ENCODE data around the gene EBNA1BP2.

The EBNA1BP2 gene

DNA sequence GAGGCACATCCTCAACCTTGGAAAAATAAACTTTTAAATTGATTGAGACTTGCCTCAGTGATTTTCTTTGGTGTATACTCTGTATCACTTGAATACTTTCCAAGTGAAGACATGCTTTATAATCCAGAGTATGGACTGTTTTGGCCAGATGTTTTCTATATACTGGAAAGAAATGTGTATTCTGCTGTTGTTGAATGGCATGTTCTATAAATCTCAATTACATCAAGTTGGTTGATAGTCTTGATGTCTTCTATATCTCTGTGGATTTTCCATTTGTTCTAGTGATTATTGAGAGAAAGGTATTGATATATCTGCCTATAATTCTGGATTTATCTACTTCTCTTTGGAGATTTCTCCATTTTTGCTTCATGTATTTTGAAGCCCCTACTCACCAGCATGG, 37.5 kb downstream of the EBNA1BP2 start:
- Histone ChIP-seq H2BK12ac (ENCODE audit: low read length in 2 of 2) (no peak overlapping the region), H2BK15ac (ENCODE audit: low read depth, poor library complexity, severe bottlenecking) (no peak overlapping the region), H3K27me3 (ENCODE audit: control insufficient read depth in 1 of 2, insufficient read depth in 1 of 2, low read length in 2 of 2) (peaks cover 12 to 36% of the 10 kb centered on the region in 2 experiments), H3K79me1 (replicated peaks; ENCODE audit: low read length, poor library complexity, severe bottlenecking) (no peaks in the 10 kb centered on the region), H2AFZ (ENCODE audit: low read depth, low read length) (no peak overlapping the region), H3K4me1 (ENCODE audit: control insufficient read depth, insufficient read depth, low read depth, low read length) (no peaks in the 10 kb centered on the region), H3K18ac (ENCODE audit: low read depth in 1 of 2, low read length in 2 of 2) (no peak overlapping the region), H2AK5ac (ENCODE audit: low read length, severe bottlenecking) (no peak overlapping the region), H3K4me3 (ENCODE audit: insufficient read depth in 1 of 2, low read depth in 1 of 2, low read length in 2 of 2) (no peak overlapping the region), H3K23ac (ENCODE audit: low read length in 2 of 2) (no peak overlapping the region), H3K9ac (ENCODE audit: low read length) (no peak overlapping the region), H4K91ac (ENCODE audit: low read length) (no peak overlapping the region), H3K9me3 (ENCODE audit: control insufficient read depth, low read length) (no peaks in the 10 kb centered on the region), H3K27ac (ENCODE audit: low read length, poor library complexity, severe bottlenecking) (no peak overlapping the region), H2BK120ac (ENCODE audit: low read depth, low read length) (no peak overlapping the region), H3K4ac (ENCODE audit: low read depth in 1 of 2, low read length in 2 of 2) (no peak overlapping the region), H3K14ac (ENCODE audit: low read length in 2 of 2) (no peak overlapping the region), H4K8ac (ENCODE audit: low read length) (no peak overlapping the region), H2BK5ac (ENCODE audit: low read depth, low read length, poor library complexity, severe bottlenecking) (no peak overlapping the region), H3K4me2 (ENCODE audit: low read length, poor library complexity, severe bottlenecking) (no peak overlapping the region), H3K36me3 (ENCODE audit: control insufficient read depth in 1 of 2, insufficient read depth in 2 of 2, low read depth in 1 of 2, low read length in 2 of 2) (no peaks in the 10 kb centered on the region)
- no peak for DNase-seq

DNA sequence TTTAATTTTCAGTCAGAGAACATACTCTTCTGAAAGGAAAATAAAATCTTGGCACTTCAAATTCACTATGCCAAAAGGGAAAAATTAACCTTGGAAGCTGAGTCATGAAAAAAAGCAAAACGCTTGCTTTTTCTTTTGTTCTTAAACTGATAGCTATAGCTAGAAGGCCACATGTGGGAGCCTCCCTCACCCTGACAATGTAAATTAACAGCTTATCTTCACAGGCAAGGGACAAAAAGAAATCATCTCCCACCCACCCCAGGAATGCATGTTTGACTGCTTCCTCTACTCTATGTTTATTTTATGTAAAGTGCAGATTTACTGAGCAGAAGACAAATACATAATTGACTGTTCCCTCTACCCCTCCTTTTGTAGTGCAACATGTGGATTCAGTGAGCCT, 38.0 kb downstream of the EBNA1BP2 start:
- Histone ChIP-seq H2BK12ac (ENCODE audit: low read length in 2 of 2) (no peak overlapping the region), H4K91ac (ENCODE audit: low read length) (no peak overlapping the region), H3K36me3 (ENCODE audit: control insufficient read depth in 1 of 2, insufficient read depth in 2 of 2, low read depth in 1 of 2, low read length in 2 of 2) (no peaks in the 10 kb centered on the region), H3K4me2 (ENCODE audit: low read length, poor library complexity, severe bottlenecking) (no peak overlapping the region), H2BK120ac (ENCODE audit: low read depth, low read length) (no peak overlapping the region), H3K79me1 (replicated peaks; ENCODE audit: low read length, poor library complexity, severe bottlenecking) (no peaks in the 10 kb centered on the region), H2AK5ac (ENCODE audit: low read length, severe bottlenecking) (no peak overlapping the region), H3K4ac (ENCODE audit: low read depth in 1 of 2, low read length in 2 of 2) (no peak overlapping the region), H3K9ac (ENCODE audit: low read length) (no peak overlapping the region), H2BK5ac (ENCODE audit: low read depth, low read length, poor library complexity, severe bottlenecking) (no peak overlapping the region), H3K27me3 (ENCODE audit: control insufficient read depth in 1 of 2, insufficient read depth in 1 of 2, low read length in 2 of 2) (peaks cover 12 to 36% of the 10 kb centered on the region in 2 experiments), H2AFZ (ENCODE audit: low read depth, low read length) (no peak overlapping the region), H3K4me3 (ENCODE audit: insufficient read depth in 1 of 2, low read depth in 1 of 2, low read length in 2 of 2) (no peak overlapping the region), H3K18ac (ENCODE audit: low read depth in 1 of 2, low read length in 2 of 2) (no peak overlapping the region), H3K4me1 (ENCODE audit: control insufficient read depth, insufficient read depth, low read depth, low read length) (no peaks in the 10 kb centered on the region), H4K8ac (ENCODE audit: low read length) (no peak overlapping the region), H3K14ac (ENCODE audit: low read length in 2 of 2) (no peak overlapping the region), H3K27ac (ENCODE audit: low read length, poor library complexity, severe bottlenecking) (no peak overlapping the region), H3K9me3 (ENCODE audit: control insufficient read depth, low read length) (no peaks in the 10 kb centered on the region), H2BK15ac (ENCODE audit: low read depth, poor library complexity, severe bottlenecking) (no peak overlapping the region), H3K23ac (ENCODE audit: low read length in 2 of 2) (no peak overlapping the region)
- 61% methylated on average over 1 of the region's 1 CpG for WGBS
- no peak for DNase-seq

DNA sequence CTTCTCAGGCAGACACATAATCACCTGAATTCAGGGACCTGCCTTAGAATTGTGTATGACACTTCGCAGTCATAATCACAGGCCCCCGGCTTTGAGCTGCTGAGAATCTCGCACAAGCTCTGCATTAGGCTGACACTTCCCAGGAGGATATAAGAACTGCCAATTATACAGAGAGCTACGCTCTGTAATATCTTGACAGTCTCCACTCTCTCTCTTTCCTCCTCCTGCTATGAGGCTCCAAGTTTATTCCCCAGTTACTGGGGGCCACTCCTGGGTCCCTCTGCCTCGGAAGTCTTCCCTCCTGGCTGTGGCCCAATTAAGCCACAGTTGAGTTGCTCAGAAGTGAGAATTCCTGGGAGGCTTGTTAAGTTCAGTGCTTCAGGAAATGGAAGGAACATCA, 42.7 kb downstream of the EBNA1BP2 start:
- H3K4ac ChIP-seq (ENCODE audit: low read depth in 1 of 2, low read length in 2 of 2) = no peak overlapping the region
- H3K27me3 ChIP-seq (ENCODE audit: control insufficient read depth in 1 of 2, insufficient read depth in 1 of 2, low read length in 2 of 2) = peaks cover 12 to 30% of the 10 kb centered on the region in 2 experiments
- no peak overlapping the region for H4K8ac ChIP-seq (ENCODE audit: low read length)
- DNase-seq = no peak
- H4K91ac ChIP-seq (ENCODE audit: low read length) = no peak overlapping the region
- H3K9ac ChIP-seq (ENCODE audit: low read length) = no peak overlapping the region
- H2BK120ac ChIP-seq (ENCODE audit: low read depth, low read length) = no peak overlapping the region
- H2AFZ ChIP-seq (ENCODE audit: low read depth, low read length) = no peak overlapping the region
- no peaks in the 10 kb centered on the region for H3K36me3 ChIP-seq (ENCODE audit: control insufficient read depth in 1 of 2, insufficient read depth in 2 of 2, low read depth in 1 of 2, low read length in 2 of 2)
- no peak overlapping the region for H2BK5ac ChIP-seq (ENCODE audit: low read depth, low read length, poor library complexity, severe bottlenecking)
- no peak overlapping the region for H2BK12ac ChIP-seq (ENCODE audit: low read length in 2 of 2)
- no peaks in the 10 kb centered on the region for H3K9me3 ChIP-seq (ENCODE audit: control insufficient read depth, low read length)
- no peak overlapping the region for H3K4me2 ChIP-seq (ENCODE audit: low read length, poor library complexity, severe bottlenecking)
- 63% methylated on average over 5 of the region's 5 CpGs for WGBS
- no peak overlapping the region for H3K18ac ChIP-seq (ENCODE audit: low read depth in 1 of 2, low read length in 2 of 2)
- no peak overlapping the region for H2BK15ac ChIP-seq (ENCODE audit: low read depth, poor library complexity, severe bottlenecking)
- no peak overlapping the region for H3K14ac ChIP-seq (ENCODE audit: low read length in 2 of 2)
- no peaks in the 10 kb centered on the region for H3K79me1 ChIP-seq (replicated peaks; ENCODE audit: low read length, poor library complexity, severe bottlenecking)
- no peak overlapping the region for H3K4me3 ChIP-seq (ENCODE audit: insufficient read depth in 1 of 2, low read depth in 1 of 2, low read length in 2 of 2)
- no peak overlapping the region for H3K27ac ChIP-seq (ENCODE audit: low read length, poor library complexity, severe bottlenecking)
- no peak overlapping the region for H2AK5ac ChIP-seq (ENCODE audit: low read length, severe bottlenecking)
- H3K4me1 ChIP-seq (ENCODE audit: control insufficient read depth, insufficient read depth, low read depth, low read length) = no peaks in the 10 kb centered on the region
- no peak overlapping the region for H3K23ac ChIP-seq (ENCODE audit: low read length in 2 of 2)

DNA sequence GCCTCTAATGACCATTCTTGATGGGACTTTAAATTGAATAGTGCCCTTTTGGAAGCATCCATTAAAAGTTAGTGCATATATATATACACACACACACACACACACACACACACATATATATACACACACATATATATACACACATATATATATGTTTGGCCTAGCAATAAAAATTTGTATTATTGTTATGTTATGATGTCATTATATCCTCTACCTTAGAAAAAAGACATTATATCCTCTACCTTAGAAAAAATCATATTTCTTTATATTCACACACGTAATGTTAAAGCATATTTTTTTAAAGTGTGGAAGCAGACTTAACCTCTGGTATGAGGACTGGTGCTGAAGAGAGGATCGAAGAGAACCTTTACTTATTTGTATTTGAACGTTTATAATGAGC, 43.3 kb downstream of the EBNA1BP2 start:
- no peak overlapping the region for H2BK120ac ChIP-seq (ENCODE audit: low read depth, low read length)
- no peak overlapping the region for H3K4me2 ChIP-seq (ENCODE audit: low read length, poor library complexity, severe bottlenecking)
- H3K4ac ChIP-seq (ENCODE audit: low read depth in 1 of 2, low read length in 2 of 2) = no peak overlapping the region
- H4K91ac ChIP-seq (ENCODE audit: low read length) = no peak overlapping the region
- WGBS = 100% methylated on average over 1 of the region's 3 CpGs
- no peak overlapping the region for H3K27ac ChIP-seq (ENCODE audit: low read length, poor library complexity, severe bottlenecking)
- H3K18ac ChIP-seq (ENCODE audit: low read depth in 1 of 2, low read length in 2 of 2) = no peak overlapping the region
- H3K27me3 ChIP-seq (ENCODE audit: control insufficient read depth in 1 of 2, insufficient read depth in 1 of 2, low read length in 2 of 2) = peaks cover 12 to 30% of the 10 kb centered on the region in 2 experiments
- no peak overlapping the region for H2AFZ ChIP-seq (ENCODE audit: low read depth, low read length)
- H3K9me3 ChIP-seq (ENCODE audit: control insufficient read depth, low read length) = no peaks in the 10 kb centered on the region
- no peaks in the 10 kb centered on the region for H3K36me3 ChIP-seq (ENCODE audit: control insufficient read depth in 1 of 2, insufficient read depth in 2 of 2, low read depth in 1 of 2, low read length in 2 of 2)
- H3K14ac ChIP-seq (ENCODE audit: low read length in 2 of 2) = no peak overlapping the region
- H3K4me3 ChIP-seq (ENCODE audit: insufficient read depth in 1 of 2, low read depth in 1 of 2, low read length in 2 of 2) = no peak overlapping the region
- no peaks in the 10 kb centered on the region for H3K79me1 ChIP-seq (replicated peaks; ENCODE audit: low read length, poor library complexity, severe bottlenecking)
- DNase-seq = no peak
- H3K9ac ChIP-seq (ENCODE audit: low read length) = no peak overlapping the region
- H2BK5ac ChIP-seq (ENCODE audit: low read depth, low read length, poor library complexity, severe bottlenecking) = no peak overlapping the region
- H3K23ac ChIP-seq (ENCODE audit: low read length in 2 of 2) = no peak overlapping the region
- no peak overlapping the region for H2BK12ac ChIP-seq (ENCODE audit: low read length in 2 of 2)
- no peaks in the 10 kb centered on the region for H3K4me1 ChIP-seq (ENCODE audit: control insufficient read depth, insufficient read depth, low read depth, low read length)
- H2AK5ac ChIP-seq (ENCODE audit: low read length, severe bottlenecking) = no peak overlapping the region
- H4K8ac ChIP-seq (ENCODE audit: low read length) = no peak overlapping the region
- no peak overlapping the region for H2BK15ac ChIP-seq (ENCODE audit: low read depth, poor library complexity, severe bottlenecking)
